GM18508 (cell line): ENCODE measurements around the gene KRTAP10-12.

ENCODE experiments used
- ATAC-seq: cut with Tn5 transposase; IDR thresholded peaks from one replicate; pipeline ENCODE4 v1.9.1; 2021; ENCODE audit warnings: moderate number of reproducible peaks; ENCODE audit not compliant: insufficient read depth, unreplicated experiment

KRTAP10-12 gene

DNA sequence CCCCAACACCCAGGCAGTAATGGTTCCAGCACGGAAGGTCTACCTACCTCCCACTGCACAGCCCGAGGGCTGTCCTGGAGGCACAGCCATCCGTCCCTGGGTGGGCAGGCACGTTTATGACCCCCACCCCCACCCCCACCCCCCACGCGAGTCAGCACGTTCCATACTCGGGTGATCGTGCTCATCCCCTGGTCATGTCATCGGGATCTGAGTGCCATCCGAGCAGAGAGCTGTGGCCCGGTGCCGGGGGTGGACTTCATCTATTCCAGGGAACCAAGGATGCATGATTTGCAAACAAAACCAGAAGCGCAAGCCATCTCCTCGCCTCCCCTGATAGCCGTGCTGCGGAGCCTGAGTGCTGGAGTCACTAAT lies 13.3 kb downstream of the KRTAP10-12 start:
- no peak for ATAC-seq

DNA sequence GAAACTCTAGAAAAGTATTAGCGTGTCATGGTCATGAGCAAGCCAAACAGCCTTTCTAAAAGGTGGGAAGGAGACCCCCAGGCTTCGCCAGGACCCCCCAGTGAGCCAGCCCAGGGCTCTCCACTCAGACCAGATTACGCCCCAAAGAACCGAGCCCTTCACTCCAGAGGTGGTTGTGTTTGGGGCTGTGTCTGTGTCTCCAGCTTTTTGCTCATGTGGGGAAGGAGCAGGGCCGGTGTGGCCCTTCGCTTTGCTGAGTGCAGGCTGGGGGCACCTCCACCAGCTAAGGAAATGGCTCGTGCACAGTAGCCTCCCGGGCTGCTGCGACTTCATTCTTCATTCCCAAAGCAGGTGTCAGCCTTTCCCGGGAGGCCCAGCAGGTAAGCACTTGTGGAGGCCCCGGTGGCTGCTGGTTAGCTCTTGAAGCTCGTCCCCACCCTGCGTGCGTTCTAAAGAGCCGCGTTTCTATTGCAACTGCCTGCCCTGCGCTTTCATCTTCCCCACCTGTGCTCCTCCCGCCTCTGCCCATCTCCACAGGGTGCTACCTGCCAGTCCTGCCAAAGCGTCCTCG lies 13.9 kb downstream of the KRTAP10-12 start:
- ATAC-seq: no peak

DNA sequence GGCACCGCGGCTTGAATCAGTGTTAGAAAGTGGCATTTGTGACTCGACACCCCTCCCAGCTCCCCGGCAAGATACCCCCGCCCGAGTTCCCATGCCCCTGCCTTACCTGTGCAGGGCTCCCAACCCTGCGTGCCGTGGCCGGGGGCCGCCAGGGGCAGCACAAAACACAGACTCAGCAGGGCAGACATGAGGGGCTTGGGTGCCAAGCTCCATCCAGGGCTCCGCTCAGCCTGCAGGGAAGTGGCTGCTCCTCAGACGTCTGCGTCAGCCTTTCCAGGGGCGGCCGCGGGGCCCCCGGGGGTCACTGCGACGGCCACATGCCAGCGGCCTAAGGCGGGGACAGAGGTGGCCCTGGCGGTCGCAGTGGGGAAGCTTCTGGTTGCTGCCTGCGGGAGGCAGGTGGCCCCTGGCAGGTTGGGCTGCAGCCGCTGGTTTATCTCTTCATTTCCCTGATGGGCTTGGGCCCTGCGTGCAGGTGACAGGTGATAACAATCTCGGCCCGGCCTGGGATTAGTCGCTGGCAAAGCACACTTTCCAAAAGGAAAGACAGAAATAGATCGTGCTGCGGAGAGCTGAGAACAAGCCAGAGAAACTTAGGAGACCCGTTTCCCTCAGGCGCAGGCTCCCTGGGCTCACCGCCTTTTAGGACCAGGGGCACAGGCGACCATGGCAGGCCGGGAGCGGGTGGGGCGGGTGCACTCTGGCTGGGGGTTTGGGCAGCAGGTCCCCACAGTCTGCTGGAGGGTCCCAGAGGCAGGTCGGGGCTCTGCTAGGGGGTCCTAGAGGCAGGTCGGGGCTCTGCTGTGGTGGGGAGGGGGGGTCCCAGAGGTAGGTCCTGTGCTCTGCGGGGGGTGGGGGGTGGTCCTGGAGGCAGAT lies 14.6 kb downstream of the KRTAP10-12 start, which contains the start of gene TSPEAR:
Gene TSPEAR, minus strand, starts transcription at position 246 of the 876 bp plus-strand sequence. Its CDS starts 58 bp downstream, at position 188.
- no peak for ATAC-seq

DNA sequence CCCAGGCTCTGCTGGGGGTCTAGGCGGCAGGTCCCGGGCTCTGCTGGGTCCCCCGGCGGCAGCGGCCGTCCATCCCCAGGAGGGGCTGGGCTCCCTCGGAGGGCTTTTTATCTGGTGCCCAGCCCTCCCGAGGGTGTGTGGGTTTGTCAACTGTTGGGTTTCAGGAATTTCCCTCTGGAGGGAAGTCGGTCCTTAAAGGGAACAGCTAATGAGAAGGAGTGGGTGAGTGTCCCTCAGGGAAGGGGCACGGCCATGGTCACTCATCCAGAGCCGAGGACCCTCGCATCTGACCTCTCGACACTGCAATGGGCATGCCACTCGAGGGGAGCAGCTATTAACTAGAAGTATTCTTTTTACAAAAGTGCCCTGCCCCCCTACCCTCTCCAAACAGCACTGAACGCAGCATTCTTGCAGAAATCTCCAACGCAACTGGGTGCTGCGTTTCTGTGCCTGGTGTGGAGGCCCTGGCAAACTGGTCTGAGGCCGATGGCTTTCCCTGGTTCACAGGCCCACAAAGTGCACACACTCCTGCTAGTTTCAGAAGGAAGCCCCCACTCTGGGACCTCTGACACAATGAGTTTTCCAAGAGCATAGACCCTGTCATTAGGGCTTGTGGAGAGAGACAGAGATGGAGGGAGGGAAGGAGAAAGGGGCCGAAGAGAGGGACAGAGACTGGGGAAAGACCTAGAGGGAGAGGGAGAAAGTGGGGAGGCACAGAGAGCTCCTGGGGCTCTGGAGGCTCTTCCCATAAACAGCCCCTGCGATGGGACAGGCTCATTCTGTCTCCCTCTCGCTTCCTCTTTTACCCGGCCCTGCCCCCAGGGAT lies 15.4 kb downstream of the KRTAP10-12 start:
- ATAC-seq: no peak

DNA sequence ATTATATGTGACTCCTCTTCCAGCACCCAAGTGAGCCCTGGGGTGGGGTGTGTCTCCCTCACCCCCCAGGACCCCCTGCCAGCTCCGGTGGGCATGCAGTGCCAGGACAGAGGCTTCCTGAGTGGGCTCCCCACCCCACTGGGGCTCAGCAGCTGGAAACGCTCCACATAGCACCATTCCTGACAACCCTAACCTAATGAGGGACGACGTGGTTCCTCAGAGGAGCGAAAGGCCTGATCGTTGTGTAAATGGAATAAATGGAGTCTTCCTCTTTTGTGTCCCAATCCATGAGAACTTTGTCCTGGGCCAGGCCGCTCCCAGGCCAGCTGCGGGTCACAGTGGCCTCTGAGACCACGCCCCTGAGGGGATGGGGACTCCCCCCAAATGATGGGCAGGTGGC lies 16.2 kb downstream of the KRTAP10-12 start:
- no peak for ATAC-seq

DNA sequence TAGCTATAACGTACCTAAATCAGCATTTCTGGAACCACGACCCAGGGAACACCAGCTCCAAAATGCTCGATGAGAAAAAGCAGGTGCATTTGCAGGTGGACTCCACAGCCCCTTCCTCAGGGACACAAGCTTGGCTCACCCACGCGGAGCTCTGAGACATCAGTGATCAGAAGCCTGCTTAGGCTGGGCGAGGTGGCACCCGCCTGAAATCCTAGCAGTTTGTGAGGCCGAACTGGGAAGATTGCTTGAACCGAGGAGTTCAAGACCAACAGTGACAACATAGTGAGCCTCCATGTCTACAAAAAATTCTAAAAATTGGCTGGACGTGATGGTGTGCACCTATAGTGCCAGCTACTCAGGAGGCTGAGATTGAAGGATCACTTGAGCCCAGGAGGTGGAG lies 16.9 kb downstream of the KRTAP10-12 start:
- ATAC-seq: no peak

DNA sequence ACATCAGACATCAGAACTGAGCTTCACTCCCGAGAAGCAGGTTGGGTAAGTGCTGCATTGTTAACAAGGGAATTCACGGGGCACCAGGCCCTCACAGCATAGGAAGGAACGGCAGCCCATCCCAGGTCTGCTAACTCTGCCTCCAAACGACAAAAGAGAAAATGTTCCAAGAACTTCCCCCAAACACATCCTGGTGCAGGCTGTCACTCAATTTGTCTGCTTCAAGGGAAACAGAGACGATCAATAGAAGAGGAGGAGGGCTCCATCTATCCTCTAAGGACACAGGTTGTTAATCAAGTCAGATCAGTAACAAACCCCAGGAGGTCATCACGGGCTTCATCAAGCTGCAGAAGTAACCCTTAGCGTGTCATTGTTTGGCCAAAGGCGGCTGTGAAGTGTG lies 17.9 kb downstream of the KRTAP10-12 start:
- no peak for ATAC-seq

DNA sequence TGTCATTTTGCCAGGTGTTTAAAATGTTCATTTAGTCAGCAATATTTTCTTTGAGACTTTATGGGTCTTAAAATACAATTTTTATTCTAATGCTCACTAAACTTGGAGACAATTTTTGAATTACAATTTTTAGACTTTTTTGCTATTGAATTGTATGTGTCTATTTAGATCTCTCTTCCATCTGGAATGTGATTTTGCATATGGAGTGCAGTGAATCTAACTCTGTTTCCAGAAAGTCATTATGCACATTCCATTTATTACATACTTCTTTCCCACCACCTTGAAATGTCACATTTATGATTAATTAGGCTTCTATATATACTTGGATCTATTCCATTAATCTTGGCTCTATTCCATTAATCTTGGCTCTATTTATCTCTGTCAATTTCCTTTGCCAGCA lies 20.0 kb downstream of the KRTAP10-12 start:
- ATAC-seq: no peak

DNA sequence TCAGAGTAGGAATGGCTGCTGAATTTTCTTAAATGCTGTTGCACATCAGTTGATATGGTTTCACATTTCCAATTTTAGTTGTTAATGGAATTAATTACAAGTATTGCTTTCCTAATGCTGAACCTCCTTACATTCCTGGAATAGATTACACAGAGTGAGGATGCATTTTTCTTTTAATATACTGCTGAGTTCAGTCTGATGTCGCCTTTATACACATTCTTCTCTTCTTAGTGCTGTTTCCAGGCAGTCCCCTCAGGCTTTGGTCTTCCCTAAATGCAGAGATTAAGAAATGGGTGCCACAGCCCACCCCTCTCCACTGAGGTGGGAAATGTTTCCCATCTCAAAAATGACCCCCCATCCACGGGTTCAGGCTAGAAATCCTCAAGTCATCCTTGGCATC lies 21.1 kb downstream of the KRTAP10-12 start:
- no peak for ATAC-seq

DNA sequence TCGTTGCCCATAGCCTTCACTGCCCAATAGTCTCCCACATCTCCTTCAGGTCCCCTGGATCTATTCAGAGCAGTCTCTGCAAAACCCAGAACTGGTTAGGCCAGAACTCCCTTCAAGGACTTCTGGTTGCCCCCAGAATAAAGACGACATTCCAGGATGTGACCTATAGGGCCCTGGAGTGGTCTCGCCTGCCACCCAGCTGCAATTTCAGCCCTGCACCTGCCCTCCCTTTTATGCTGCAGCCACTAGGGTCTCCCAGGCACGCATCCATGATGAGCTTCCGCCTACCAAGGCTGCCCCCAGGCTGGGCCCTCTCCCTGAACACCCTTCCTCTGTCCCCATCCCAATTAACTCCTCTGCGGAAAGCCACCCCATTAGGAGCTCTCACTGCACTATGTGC lies 21.6 kb downstream of the KRTAP10-12 start:
- no peak for ATAC-seq

DNA sequence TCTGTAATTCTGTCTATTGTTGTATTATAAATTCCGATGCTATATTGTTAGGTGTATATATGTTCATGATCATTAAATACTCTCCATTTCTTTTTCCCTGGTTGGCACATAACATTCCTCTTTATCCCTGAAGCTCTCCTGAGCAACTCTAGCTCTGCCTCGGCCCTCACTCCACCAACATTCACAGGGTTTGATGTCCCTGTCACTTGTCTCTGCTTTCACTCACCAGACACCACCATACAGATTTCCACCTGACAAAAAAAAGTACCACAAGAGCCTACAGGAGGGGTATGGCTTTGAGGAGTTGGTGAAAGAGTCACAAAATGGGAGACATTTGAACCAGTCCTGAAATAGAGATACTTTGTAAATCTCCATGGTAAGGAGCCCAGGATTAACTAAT lies 23.2 kb downstream of the KRTAP10-12 start:
- no peak for ATAC-seq

DNA sequence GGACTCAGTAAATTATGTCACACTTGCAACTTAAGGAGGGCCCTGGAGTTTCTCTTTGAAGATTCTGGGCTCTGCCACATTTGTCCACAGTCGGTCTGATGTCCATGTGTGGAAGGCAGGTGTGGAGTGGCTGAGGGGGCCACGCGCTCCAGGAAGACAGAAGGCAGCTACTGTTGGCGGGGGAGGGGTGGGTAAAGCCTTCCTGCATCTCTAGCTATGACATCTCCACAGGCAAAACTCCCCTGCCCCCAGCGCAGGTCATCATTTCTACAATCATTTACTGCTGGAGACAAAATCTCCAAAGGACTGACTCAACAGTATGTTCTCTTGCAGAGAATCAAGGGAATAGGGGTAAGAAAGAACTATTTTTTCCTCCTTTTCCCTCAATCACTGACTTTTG lies 25.8 kb downstream of the KRTAP10-12 start:
- ATAC-seq: no peak

DNA sequence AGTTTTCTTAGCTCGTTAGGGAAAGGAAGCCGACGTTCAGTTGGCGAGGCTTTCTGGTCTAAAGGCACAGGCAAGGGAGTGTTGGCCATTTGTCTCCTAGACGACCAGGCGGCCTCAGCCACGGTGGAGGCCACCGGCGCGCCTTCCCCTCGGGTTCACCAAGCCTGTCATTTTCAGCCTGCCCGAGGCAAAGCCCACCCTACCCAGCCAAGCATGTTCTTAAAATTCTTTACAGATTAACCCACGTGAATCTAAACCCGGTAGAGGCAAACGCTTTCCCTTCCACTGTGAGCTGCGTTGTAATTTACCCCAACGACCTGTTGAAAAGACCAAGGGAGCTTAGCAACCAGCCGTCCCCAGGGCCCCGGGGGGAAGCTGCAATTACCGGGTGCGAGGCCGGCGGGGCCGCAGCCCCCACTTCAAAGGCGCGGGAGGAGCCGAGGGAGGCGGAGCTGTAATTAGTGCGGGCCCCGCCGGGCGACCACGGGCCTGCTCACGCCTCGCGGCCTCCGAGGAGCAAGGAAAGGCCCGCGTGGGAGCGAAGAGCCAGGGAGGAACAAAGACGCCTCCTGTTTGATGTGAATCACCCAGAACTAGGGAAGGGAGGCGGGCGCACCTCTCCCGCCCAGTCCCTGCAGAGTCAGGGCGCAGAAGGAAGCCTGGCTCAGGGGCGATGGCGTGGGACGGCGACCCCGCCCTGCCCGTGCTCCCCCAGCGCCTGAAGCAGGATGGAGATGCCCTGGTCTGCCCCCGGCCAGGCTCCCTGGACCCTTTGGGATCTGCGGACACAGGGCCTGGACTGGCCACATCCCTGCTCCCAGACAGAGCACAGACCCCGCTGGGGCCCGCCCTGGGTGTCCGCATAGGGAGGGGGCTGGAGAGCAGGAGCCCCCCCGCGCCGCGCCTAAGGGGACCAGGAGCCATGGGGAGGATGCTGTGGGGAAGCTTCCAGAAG lies 26.5 kb downstream of the KRTAP10-12 start:
- no peak for ATAC-seq

DNA sequence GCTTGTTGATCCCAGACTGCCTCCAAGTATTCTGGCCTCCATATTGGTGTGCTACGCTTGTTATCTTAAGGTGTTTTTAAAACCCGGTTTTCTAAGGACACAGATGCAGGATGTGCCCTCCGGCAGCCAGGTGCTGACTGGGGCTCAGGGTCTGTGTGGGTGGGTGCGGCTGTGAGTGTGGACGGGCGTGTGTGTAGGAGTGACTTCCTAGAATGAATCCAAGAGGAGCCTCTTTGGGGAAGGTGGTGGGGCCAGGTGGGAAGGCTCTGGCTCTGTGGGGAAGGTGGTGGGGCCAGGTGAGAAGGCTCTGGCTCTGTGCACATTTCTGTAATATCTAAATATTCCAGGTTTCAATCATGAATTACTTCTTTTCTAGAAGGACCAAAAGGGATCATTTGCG lies 27.2 kb downstream of the KRTAP10-12 start:
- ATAC-seq: no peak

DNA sequence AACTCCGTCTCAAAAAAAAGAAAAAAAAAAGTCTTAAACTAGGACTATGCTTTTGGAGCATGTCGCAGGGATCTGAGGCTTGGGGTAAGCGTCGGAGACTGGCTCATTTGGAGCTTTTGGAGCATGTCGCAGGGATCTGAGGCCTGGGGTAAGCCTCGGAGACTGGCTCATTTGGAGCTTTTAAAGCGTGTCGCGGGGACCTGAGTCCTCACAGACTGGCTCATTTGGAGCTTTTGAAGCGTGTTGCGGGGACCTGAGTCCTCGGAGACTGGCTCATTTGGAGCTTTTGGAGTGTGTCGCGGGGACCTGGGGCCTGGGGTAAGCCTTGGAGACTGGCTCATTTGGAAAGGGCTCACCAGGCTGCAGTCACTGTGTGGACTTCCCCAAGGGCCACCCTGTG lies 28.0 kb downstream of the KRTAP10-12 start:
- ATAC-seq: no peak

DNA sequence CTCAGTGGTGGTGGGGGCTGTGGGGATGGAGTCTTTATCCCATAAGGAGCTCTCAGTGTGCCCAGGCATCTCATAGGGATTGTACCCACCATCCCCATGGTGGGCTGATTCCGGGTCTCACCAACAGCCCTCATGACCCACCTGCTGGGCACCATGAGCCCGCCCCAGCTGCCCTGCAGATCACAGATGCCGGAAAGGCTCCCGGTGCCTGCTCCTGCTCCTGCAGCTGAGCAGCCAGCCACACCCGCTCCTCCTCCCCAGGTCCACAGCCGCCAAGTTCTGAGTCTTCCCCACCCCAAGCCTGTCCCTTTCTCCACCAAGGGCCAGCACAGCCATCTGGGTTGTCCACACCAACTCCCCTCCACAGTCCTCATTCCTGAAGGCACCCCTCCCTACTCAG lies 29.9 kb downstream of the KRTAP10-12 start:
- ATAC-seq: no peak

DNA sequence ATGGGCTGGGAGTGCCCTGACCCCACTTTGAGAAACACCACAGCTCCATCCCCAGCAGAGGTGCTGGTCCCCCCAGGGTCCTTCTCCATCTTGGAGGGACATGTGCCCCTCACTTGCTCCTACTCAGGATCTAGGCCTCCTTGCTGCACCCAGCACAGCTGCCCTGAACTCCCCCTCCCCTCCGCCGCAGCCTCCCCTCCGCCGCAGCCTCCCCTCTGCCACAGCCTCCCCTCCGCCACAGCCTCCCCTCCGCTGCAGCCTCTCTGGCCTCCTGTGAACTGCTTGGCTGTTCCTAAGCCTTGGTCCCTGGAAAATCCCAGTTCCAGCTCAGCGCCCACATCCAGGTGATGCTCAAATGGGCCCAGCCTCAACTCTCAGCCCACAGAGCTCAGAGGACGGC lies 30.3 kb downstream of the KRTAP10-12 start:
- no peak for ATAC-seq

DNA sequence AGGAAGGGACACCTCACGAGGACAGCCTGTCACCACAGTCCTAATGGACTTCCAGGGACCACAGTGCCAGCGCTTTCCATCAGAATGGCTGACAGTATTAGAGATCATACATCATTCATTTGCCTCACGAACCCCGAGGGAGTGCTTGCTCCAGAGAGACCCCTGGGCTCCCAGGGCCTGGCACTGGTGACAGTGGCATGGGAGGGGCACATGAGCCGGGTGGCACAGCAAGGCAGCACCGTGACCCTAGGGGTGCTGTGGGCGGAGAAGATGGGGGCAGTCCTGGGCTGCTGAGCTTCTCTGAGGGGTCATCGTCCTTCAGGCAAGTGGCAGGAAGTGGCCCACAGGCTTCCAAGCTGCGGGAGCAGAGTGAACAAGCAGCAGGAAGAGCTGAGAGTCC lies 30.8 kb downstream of the KRTAP10-12 start:
- no peak for ATAC-seq

DNA sequence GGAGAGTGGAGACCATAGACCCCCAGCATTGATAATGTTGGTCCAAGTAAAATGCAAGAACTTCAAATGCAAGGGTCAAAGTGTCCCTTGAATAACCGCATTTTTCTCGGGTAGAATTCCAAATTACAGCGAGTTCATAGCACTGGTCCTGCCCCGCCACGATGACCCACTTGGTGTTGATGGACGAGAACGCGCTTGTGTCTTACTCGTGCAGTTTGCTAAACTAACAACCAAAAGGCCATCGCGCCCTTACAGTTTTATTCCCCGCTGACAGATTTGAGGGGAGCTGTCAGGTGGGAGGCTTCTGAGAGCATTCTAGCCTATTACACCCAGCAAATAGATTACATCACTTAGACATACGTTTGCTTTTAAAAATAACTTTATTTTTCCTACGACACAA lies 31.7 kb downstream of the KRTAP10-12 start:
- no peak for ATAC-seq
